AG04450 (cell line): ENCODE data around the gene IFNAR1. TPM values are rescaled to one million over a fixed set of nuclear protein-coding genes. Genes with fewer than 3 reads are reported as not detected.

ENCODE experiments used
- CTCF ChIA-PET: fragments of 300-600, 350-600 bp; formaldehyde crosslinking; extraction: SDS; loops from one replicate; lab custom pipeline; 2022; ENCODE audit warnings: antibody characterized with exemption, inconsistent platforms; lab: Charles Lee
- POLR2A ChIA-PET: fragments of 350-600 bp; formaldehyde crosslinking; extraction: SDS; loops from one replicate; lab custom pipeline; 2021; ENCODE audit warnings: antibody characterized with exemption, inconsistent platforms; lab: Yijun Ruan, JAX
- DNase-seq: peaks from one replicate; pipeline ENCODE4 v3.0.0-alpha.2; 2011; ENCODE audit warnings: low read depth, low spot score
- H3K27ac ChIP-seq: one replicate; pipeline ENCODE4 v1.5.1; 2012; ENCODE audit warnings: low read depth, low read length, control low read depth
- H3K27me3 ChIP-seq: one replicate; pipeline ENCODE4 v1.6.0; 2012; ENCODE audit warnings: low read length; ENCODE audit not compliant: control insufficient read depth, insufficient read depth
- H3K4me3 ChIP-seq: 2 replicates; pipeline ENCODE4 v1.5.1; 2011; ENCODE audit warnings: mild to moderate bottlenecking, low read depth, low read length, control low read depth
- H3K9me3 ChIP-seq: 2 replicates; pipeline ENCODE4 v1.5.1; 2012; ENCODE audit warnings: low read length; ENCODE audit not compliant: control insufficient read depth, insufficient read depth
- CTCF ChIP-seq: IDR thresholded peaks from 2 replicates; pipeline ENCODE4 v1.5.1; 2011; ENCODE audit warnings: low read depth, low read length, control low read depth, inconsistent platforms
- polyA plus RNA-seq: library from polyadenylated mRNA; depleted of rRNA; stranded (reverse); fragments of >200 nt; gene quantifications from 2 replicates; pipeline ENCODE4 v1.2.3, GENCODE V29; 2011

IFNAR1 gene
- polyA plus RNA-seq, 1 experiment: 21.2 TPM

- no peak for TF ChIP-seq CTCF
- ChIA-PET CTCF (no interaction called here), POLR2A (no interaction called here)
- Histone ChIP-seq H3K9me3 (no peaks in the 10 kb centered on the region), H3K27ac (no peak overlapping the region), H3K27me3 (peaks cover 4% of the 10 kb centered on the region), H3K4me3 (no peak overlapping the region)
- no peak for DNase-seq
These were observed 65.7 kb downstream of the IFNAR1 start for GRCh38 chr21:33390479-33390878.

- no peaks in the 10 kb centered on the region for H3K9me3 ChIP-seq
- TF ChIP-seq CTCF: no peak
- peaks cover 4% of the 10 kb centered on the region for H3K27me3 ChIP-seq
- ChIA-PET CTCF (interaction anchor here (1.3 kb wide), 1 partner anchor 30 kb away, joined by 3 read pairs; no protein-coding TSS in a partner anchor), POLR2A (interaction anchor here (0.9 kb wide), 1 partner anchor 12 kb away, joined by 3 read pairs; no protein-coding TSS in a partner anchor)
- no peak for DNase-seq
- no peak overlapping the region for H3K4me3 ChIP-seq
- no peak overlapping the region for H3K27ac ChIP-seq
These were observed 66.9 kb downstream of the IFNAR1 start for GRCh38 chr21:33391656-33392055.

GRCh38 chr21:33392284-33392985 is 67.7 kb downstream of the IFNAR1 start:
- POLR2A ChIA-PET: no interaction called here
- CTCF ChIA-PET: interaction anchor here (1.3 kb wide), 1 partner anchor 31 kb away, joined by 3 read pairs; no protein-coding TSS in a partner anchor

GRCh38 chr21:33393348-33393747 is 68.6 kb downstream of the IFNAR1 start:
- CTCF ChIA-PET: interaction anchor here (0.7 kb wide), 1 partner anchor 193 kb away, joined by 11 read pairs; no protein-coding TSS in a partner anchor
- POLR2A ChIA-PET: no interaction called here
- Histone ChIP-seq H3K4me3 (no peak overlapping the region), H3K27ac (no peak overlapping the region), H3K9me3 (no peaks in the 10 kb centered on the region), H3K27me3 (peaks cover 4% of the 10 kb centered on the region)
- DNase-seq: no peak
- no peak for TF ChIP-seq CTCF

More at GRCh38 chr21:33392284-33392985, 67.7 kb downstream of the IFNAR1 start:
- Histone ChIP-seq H3K27me3 (peaks cover 4% of the 10 kb centered on the region), H3K9me3 (no peaks in the 10 kb centered on the region), H3K4me3 (no peak overlapping the region), H3K27ac (no peak overlapping the region)
- TF ChIP-seq CTCF: no peak
- no peak for DNase-seq

GRCh38 chr21:33394260-33394659 is 69.5 kb downstream of the IFNAR1 start:
- no peak for DNase-seq
- Histone ChIP-seq H3K27ac (no peak overlapping the region), H3K27me3 (peaks cover 4% of the 10 kb centered on the region), H3K9me3 (no peaks in the 10 kb centered on the region), H3K4me3 (no peak overlapping the region)
- no peak for TF ChIP-seq CTCF
- POLR2A ChIA-PET: no interaction called here
- CTCF ChIA-PET: no interaction called here
